HepG2 (cell line): Measurements from ENCODE around the gene PSMB10. TPM values are rescaled to one million over a fixed set of nuclear protein-coding genes. Genes with fewer than 3 reads are reported as not detected.

ENCODE experiments used
- ATF4 ChIP-seq, 2 experiments: fragments of 450-650 bp in 1 of 2; sonication (generic) in 1 of 2; formaldehyde crosslinking; IDR thresholded peaks; 2 replicates each; pipeline versions ENCODE4 v1.5.0 to v1.8.0; 2020 to 2022; ENCODE audit warnings: mild to moderate bottlenecking in 1 of 2, missing genetic modification reagents in 1 of 2
- CHCHD3 ChIP-seq: sonication (generic); formaldehyde crosslinking; IDR thresholded peaks from 2 replicates; pipeline ENCODE4 v1.8.0; 2022; ENCODE audit warnings: mild to moderate bottlenecking, missing genetic modification reagents, moderate library complexity
- IKZF1 ChIP-seq: fragments of 450-650 bp; IDR thresholded peaks from 2 replicates; pipeline ENCODE4 v1.7.1; 2016
- KMT2B ChIP-seq: IDR thresholded peaks from 2 replicates; pipeline ENCODE4 v1.6.1; 2016; ENCODE audit warnings: missing genetic modification reagents, missing compliant biosample characterization
- MEIS2 ChIP-seq: sonication (generic); formaldehyde crosslinking; IDR thresholded peaks from 2 replicates; pipeline ENCODE4 v1.9.0; 2021; ENCODE audit warnings: mild to moderate bottlenecking, missing genetic modification reagents
- NFE2L2 ChIP-seq: fragments of 150-350 bp; IDR thresholded peaks from 2 replicates; pipeline ENCODE4 v1.6.1; 2014; ENCODE audit warnings: low read length
- RAD51 ChIP-seq: fragments of 450-650 bp; IDR thresholded peaks from 2 replicates; pipeline ENCODE4 v1.6.1; 2016; ENCODE audit warnings: borderline replicate concordance
- RARG ChIP-seq: sonication (generic); formaldehyde crosslinking; IDR thresholded peaks from 2 replicates; pipeline ENCODE4 v1.4.0; 2020; ENCODE audit warnings: low read depth, mild to moderate bottlenecking, missing genetic modification reagents
- SALL2 ChIP-seq: sonication (generic); formaldehyde crosslinking; IDR thresholded peaks from 2 replicates; pipeline ENCODE4 v1.8.1; 2023; ENCODE audit warnings: mild to moderate bottlenecking, missing genetic modification reagents, inconsistent platforms
- SMARCC2 ChIP-seq: fragments of 450-650 bp; IDR thresholded peaks from 2 replicates; pipeline ENCODE4 v1.6.1; 2017; ENCODE audit warnings: antibody characterized with exemption, mild to moderate bottlenecking
- TEF ChIP-seq: sonication (generic); formaldehyde crosslinking; IDR thresholded peaks from 2 replicates; pipeline ENCODE4 v1.5.0; 2020; ENCODE audit warnings: missing genetic modification reagents
- TERF1 ChIP-seq: sonication (generic); formaldehyde crosslinking; IDR thresholded peaks from 2 replicates; pipeline ENCODE4 v1.8.0; 2022; ENCODE audit warnings: mild to moderate bottlenecking, missing genetic modification reagents, moderate library complexity
- U2AF1 ChIP-seq: fragments of 200-400 bp; formaldehyde crosslinking; optimal IDR thresholded peaks from 2 replicates; pipeline ENCODE3; 2017; ENCODE audit warnings: mild to moderate bottlenecking, low read depth, low read length
- ZNF30 ChIP-seq: sonication (generic); formaldehyde crosslinking; IDR thresholded peaks from 2 replicates; pipeline ENCODE4 v1.5.0; 2020; ENCODE audit warnings: mild to moderate bottlenecking, missing genetic modification reagents
- ZNF337 ChIP-seq: sonication (generic); formaldehyde crosslinking; IDR thresholded peaks from 2 replicates; pipeline ENCODE4 v1.5.1; 2020; ENCODE audit warnings: missing genetic modification reagents, low read depth, mild to moderate bottlenecking, borderline replicate concordance
- ZNF510 ChIP-seq: sonication (generic); formaldehyde crosslinking; IDR thresholded peaks from 2 replicates; pipeline ENCODE4 v1.4.0; 2020; ENCODE audit warnings: low read depth, mild to moderate bottlenecking, missing genetic modification reagents
- ZNF644 ChIP-seq: IDR thresholded peaks from 2 replicates; pipeline ENCODE4 v1.6.1; 2016; ENCODE audit warnings: low read depth
- ZNF75D ChIP-seq: sonication (generic); formaldehyde crosslinking; IDR thresholded peaks from 2 replicates; pipeline ENCODE4 v1.8.1; 2023; ENCODE audit warnings: missing genetic modification reagents, mild to moderate bottlenecking, borderline replicate concordance
- ZNF773 ChIP-seq: sonication (generic); formaldehyde crosslinking; IDR thresholded peaks from 2 replicates; pipeline ENCODE4 v1.4.0; 2020; ENCODE audit warnings: missing genetic modification reagents, borderline replicate concordance
- ZNF816 ChIP-seq: sonication (generic); formaldehyde crosslinking; IDR thresholded peaks from 2 replicates; pipeline ENCODE4 v1.8.0; 2022; ENCODE audit warnings: missing genetic modification reagents, mild to moderate bottlenecking, borderline replicate concordance
- polyA plus RNA-seq, 8 experiments: library from polyadenylated mRNA; depleted of rRNA in 3 of 8; stranded (reverse) in 7 of 8; unstranded in 1 of 8; fragments of >200 nt; fragmentation: Illumina TruSeq in 4 of 8; extraction: Trizol in 4 of 8; gene quantifications; 2 replicates each; pipeline versions ENCODE4 v1.2.1 to v1.2.3, GENCODE V29; 2011 to 2016; ENCODE audit warnings: low read depth in 4 of 8, missing spikeins in 1 of 8, mixed read lengths in 1 of 8; ENCODE audit not compliant: insufficient read depth in 1 of 8
- total RNA-seq, 5 experiments: library from RNA; depleted of rRNA; stranded (reverse); fragments of >200 nt; fragmentation: Illumina TruSeq; extraction: Trizol; gene quantifications; 2 replicates each; pipeline ENCODE4 v1.2.3, GENCODE V29; 2016; ENCODE audit warnings: low read depth in 1 of 5
- TF ChIP-seq, protein P1 (sequence below): sonication (generic); formaldehyde crosslinking; IDR thresholded peaks from 2 replicates; pipeline ENCODE4 v1.4.0; 2020; ENCODE audit warnings: missing genetic modification reagents

PSMB10 gene
- total and polyA plus RNA-seq, 2 of the 13 experiments (the other 11 are each of a cell fraction or from before 2014, with no cell fraction given) = 12.7 to 65.9 TPM

DNA sequence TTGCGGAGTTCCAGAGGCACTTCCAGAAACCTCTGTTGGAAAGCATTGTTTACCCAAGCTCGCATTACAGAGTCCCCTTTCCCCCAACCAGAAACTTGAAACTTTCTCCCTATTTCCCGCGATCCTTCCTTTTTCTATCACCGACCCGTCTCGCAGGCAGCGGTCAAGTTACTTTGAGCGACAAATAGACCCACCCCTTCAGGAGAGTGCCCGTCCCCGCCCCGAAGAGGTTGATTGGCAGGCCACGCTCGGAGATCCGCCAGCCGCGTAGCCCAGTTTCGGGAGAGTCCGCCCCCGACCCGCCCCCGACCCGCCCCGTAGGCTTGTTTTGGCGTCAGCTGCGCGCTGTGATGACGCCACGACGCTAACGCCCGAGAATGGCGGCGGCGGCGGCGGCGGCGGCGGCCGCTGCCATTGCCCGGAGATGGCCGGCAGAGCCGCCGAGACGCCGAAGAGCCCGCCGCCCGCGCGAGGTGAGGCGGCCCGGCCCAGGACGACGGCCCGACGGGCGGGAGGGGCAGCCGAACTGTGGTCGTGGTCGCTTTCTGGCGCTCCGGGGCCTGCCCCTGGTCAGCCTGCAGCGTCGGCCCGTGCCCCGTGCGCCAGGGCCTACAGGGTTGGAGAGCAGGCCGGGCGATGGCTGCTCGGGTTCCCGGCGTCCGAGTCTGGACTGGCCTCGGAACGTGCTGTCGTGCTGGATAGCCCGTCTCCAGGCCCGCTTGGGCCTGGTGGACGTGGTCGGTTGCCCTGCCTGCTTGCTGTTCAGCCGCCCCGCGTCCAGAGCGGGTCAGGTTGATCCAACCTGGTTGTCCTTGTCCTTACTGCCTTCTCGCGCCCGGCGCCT, 43.5 kb downstream of the PSMB10 start, which contains the start of gene PSKH1 (continued):
- TF ChIP-seq, protein P1, sequence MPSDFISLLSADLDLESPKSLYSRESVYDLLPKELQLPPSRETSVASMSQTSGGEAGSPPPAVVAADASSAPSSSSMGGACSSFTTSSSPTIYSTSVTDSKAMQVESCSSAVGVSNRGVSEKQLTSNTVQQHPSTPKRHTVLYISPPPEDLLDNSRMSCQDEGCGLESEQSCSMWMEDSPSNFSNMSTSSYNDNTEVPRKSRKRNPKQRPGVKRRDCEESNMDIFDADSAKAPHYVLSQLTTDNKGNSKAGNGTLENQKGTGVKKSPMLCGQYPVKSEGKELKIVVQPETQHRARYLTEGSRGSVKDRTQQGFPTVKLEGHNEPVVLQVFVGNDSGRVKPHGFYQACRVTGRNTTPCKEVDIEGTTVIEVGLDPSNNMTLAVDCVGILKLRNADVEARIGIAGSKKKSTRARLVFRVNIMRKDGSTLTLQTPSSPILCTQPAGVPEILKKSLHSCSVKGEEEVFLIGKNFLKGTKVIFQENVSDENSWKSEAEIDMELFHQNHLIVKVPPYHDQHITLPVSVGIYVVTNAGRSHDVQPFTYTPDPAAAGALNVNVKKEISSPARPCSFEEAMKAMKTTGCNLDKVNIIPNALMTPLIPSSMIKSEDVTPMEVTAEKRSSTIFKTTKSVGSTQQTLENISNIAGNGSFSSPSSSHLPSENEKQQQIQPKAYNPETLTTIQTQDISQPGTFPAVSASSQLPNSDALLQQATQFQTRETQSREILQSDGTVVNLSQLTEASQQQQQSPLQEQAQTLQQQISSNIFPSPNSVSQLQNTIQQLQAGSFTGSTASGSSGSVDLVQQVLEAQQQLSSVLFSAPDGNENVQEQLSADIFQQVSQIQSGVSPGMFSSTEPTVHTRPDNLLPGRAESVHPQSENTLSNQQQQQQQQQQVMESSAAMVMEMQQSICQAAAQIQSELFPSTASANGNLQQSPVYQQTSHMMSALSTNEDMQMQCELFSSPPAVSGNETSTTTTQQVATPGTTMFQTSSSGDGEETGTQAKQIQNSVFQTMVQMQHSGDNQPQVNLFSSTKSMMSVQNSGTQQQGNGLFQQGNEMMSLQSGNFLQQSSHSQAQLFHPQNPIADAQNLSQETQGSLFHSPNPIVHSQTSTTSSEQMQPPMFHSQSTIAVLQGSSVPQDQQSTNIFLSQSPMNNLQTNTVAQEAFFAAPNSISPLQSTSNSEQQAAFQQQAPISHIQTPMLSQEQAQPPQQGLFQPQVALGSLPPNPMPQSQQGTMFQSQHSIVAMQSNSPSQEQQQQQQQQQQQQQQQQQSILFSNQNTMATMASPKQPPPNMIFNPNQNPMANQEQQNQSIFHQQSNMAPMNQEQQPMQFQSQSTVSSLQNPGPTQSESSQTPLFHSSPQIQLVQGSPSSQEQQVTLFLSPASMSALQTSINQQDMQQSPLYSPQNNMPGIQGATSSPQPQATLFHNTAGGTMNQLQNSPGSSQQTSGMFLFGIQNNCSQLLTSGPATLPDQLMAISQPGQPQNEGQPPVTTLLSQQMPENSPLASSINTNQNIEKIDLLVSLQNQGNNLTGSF (CRISPR knock-in tag) = peak; percentile 81; the same call in 1 of the 2 replicates
- TF ChIP-seq ZNF510 (CRISPR knock-in tag) (0 out of 2 replicates have a peak, but pooled peaks have one; percentile 48), RAD51 (no peak), NFE2L2 (no peak), SALL2 (CRISPR knock-in tag) (0 out of 2 replicates have a peak, but pooled peaks have one; percentile 65), ZNF337 (CRISPR knock-in tag) (no peak), TERF1 (CRISPR knock-in tag) (0 out of 2 replicates have a peak, but pooled peaks have one; percentile 61), RARG (CRISPR knock-in tag) (no peak), KMT2B (CRISPR knock-in tag) (peak; percentile 50; the same call in 1 of the 2 replicates), CHCHD3 (peak; percentile 94; the same call in 1 of the 2 replicates), ZNF644 (CRISPR knock-in tag) (no peak), MEIS2 (CRISPR knock-in tag) (peak; percentile 29; the same call in 1 of the 2 replicates), ZNF816 (no peak), ZNF30 (CRISPR knock-in tag) (peak; percentile 47; the same call in 1 of the 2 replicates), TEF (CRISPR knock-in tag) (peak; percentile 68; the same call in 1 of the 2 replicates), SMARCC2 (no peak), IKZF1 (no peak), ZNF773 (CRISPR knock-in tag) (peak; percentile 84; the same call in 1 of the 2 replicates), ATF4 (CRISPR knock-in tag; IDR thresholded peaks at IDR 0.05) (no peak), ZNF75D (CRISPR knock-in tag) (no peak), U2AF1 (no peak)
